Measurements from ENCODE around the gene TNS3.

The TNS3 gene

GRCh38 chr7:47347346-47347745 is 234.6 kb downstream of the TNS3 start:
- no peak for DNase-seq (ENCODE audit: low read depth)

GRCh38 chr7:47346377-47346914 is 235.5 kb downstream of the TNS3 start:
- no peak for DNase-seq (ENCODE audit: low read depth)

GRCh38 chr7:47345857-47346298 is 236.0 kb downstream of the TNS3 start:
- DNase-seq (ENCODE audit: low read depth): no peak

- no peak for DNase-seq (ENCODE audit: low read depth)
Observed at GRCh38 chr7:47344171-47344955, 237.5 kb downstream of the TNS3 start.

GRCh38 chr7:47343061-47343455 is 238.9 kb downstream of the TNS3 start:
- no peak for DNase-seq (ENCODE audit: low read depth)

GRCh38 chr7:47342296-47343060 is 239.4 kb downstream of the TNS3 start:
- no peak for DNase-seq (ENCODE audit: low read depth)

- DNase-seq (ENCODE audit: low read depth): no peak
Observed at GRCh38 chr7:47340517-47340916, 241.4 kb downstream of the TNS3 start.

GRCh38 chr7:47338026-47338425 is 243.9 kb downstream of the TNS3 start:
- DNase-seq (ENCODE audit: low read depth): no peak

- DNase-seq (ENCODE audit: low read depth): peak; percentile 36
Observed at GRCh38 chr7:47337531-47337930, 244.4 kb downstream of the TNS3 start.

- DNase-seq (ENCODE audit: low read depth): no peak
Observed at GRCh38 chr7:47336472-47337425, 245.2 kb downstream of the TNS3 start.

- peak; percentile 77 for DNase-seq (ENCODE audit: low read depth)
Observed at GRCh38 chr7:47335557-47336471, 246.1 kb downstream of the TNS3 start.

- no peak for DNase-seq (ENCODE audit: low read depth)
Observed at GRCh38 chr7:47335071-47335470, 246.8 kb downstream of the TNS3 start.

- no peak for DNase-seq (ENCODE audit: low read depth)
Observed at GRCh38 chr7:47333959-47334358, 248.0 kb downstream of the TNS3 start.

- no peak for DNase-seq (ENCODE audit: low read depth)
Observed at GRCh38 chr7:47333554-47333887, 248.4 kb downstream of the TNS3 start.

- DNase-seq (ENCODE audit: low read depth): no peak
Observed at GRCh38 chr7:47332681-47333553, 249.0 kb downstream of the TNS3 start.

GRCh38 chr7:47332213-47332612 is 249.7 kb downstream of the TNS3 start:
- no peak for DNase-seq (ENCODE audit: low read depth)

GRCh38 chr7:47331179-47331565 is 250.7 kb downstream of the TNS3 start:
- DNase-seq (ENCODE audit: low read depth): no peak

- no peak for DNase-seq (ENCODE audit: low read depth)
Observed at GRCh38 chr7:47330561-47331178, 251.2 kb downstream of the TNS3 start.

- DNase-seq (ENCODE audit: low read depth): no peak
Observed at GRCh38 chr7:47330026-47330425, 251.9 kb downstream of the TNS3 start.
